ENCODE results near the gene PROB1.

- TF ChIP-seq, protein P1, sequence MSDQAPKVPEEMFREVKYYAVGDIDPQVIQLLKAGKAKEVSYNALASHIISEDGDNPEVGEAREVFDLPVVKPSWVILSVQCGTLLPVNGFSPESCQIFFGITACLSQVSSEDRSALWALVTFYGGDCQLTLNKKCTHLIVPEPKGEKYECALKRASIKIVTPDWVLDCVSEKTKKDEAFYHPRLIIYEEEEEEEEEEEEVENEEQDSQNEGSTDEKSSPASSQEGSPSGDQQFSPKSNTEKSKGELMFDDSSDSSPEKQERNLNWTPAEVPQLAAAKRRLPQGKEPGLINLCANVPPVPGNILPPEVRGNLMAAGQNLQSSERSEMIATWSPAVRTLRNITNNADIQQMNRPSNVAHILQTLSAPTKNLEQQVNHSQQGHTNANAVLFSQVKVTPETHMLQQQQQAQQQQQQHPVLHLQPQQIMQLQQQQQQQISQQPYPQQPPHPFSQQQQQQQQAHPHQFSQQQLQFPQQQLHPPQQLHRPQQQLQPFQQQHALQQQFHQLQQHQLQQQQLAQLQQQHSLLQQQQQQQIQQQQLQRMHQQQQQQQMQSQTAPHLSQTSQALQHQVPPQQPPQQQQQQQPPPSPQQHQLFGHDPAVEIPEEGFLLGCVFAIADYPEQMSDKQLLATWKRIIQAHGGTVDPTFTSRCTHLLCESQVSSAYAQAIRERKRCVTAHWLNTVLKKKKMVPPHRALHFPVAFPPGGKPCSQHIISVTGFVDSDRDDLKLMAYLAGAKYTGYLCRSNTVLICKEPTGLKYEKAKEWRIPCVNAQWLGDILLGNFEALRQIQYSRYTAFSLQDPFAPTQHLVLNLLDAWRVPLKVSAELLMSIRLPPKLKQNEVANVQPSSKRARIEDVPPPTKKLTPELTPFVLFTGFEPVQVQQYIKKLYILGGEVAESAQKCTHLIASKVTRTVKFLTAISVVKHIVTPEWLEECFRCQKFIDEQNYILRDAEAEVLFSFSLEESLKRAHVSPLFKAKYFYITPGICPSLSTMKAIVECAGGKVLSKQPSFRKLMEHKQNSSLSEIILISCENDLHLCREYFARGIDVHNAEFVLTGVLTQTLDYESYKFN (CRISPR knock-in tag; conservative IDR thresholded peaks at IDR 0.05): no peak
- no peak for TF ChIP-seq ZXDC (CRISPR knock-in tag; IDR thresholded peaks at IDR 0.05)
- TF ChIP-seq CEBPB (IDR thresholded peaks at IDR 0.05; ENCODE audit: borderline replicate concordance, low read depth, low read length): no peak
- TF ChIP-seq SETDB1 (CRISPR knock-in tag; IDR thresholded peaks at IDR 0.05; ENCODE audit: borderline replicate concordance): no peak
- TF ChIP-seq, protein P2, sequence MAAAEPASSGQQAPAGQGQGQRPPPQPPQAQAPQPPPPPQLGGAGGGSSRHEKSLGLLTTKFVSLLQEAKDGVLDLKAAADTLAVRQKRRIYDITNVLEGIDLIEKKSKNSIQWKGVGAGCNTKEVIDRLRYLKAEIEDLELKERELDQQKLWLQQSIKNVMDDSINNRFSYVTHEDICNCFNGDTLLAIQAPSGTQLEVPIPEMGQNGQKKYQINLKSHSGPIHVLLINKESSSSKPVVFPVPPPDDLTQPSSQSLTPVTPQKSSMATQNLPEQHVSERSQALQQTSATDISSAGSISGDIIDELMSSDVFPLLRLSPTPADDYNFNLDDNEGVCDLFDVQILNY (CRISPR knock-in tag; conservative IDR thresholded peaks at IDR 0.05): no peak
- no peak for TF ChIP-seq CBX5 (CRISPR knock-in tag; IDR thresholded peaks at IDR 0.05; ENCODE audit: borderline replicate concordance)
- TF ChIP-seq, protein P3, sequence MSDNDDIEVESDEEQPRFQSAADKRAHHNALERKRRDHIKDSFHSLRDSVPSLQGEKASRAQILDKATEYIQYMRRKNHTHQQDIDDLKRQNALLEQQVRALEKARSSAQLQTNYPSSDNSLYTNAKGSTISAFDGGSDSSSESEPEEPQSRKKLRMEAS (IDR thresholded peaks at IDR 0.05): peak; percentile 58; the same call in 1 of the 2 replicates
- no peak for TF ChIP-seq RFX5 (IDR thresholded peaks at IDR 0.05; ENCODE audit: low read depth, low read length)
Measured at GRCh38 chr5:139342423-139342723, 52.5 kb downstream of the PROB1 start.
